OCI-LY3 (cell line): ENCODE data around the gene SLC26A8.

ENCODE experiments used
- EZH2phosphoT487 ChIP-seq: fragments of 200-600 bp; shearing (Covaris generic); IDR thresholded peaks from 2 replicates; pipeline ENCODE4 v1.6.1; 2018; ENCODE audit warnings: antibody characterized with exemption, mixed run types, low read depth
- TF ChIP-seq, protein P1 (sequence below): fragments of 200-600, 300-600 bp; sonication (generic); IDR thresholded peaks from 2 replicates; pipeline ENCODE4 v1.5.1; 2014; ENCODE audit warnings: antibody characterized with exemption, low read length, low read depth

- TF ChIP-seq, protein P1, sequence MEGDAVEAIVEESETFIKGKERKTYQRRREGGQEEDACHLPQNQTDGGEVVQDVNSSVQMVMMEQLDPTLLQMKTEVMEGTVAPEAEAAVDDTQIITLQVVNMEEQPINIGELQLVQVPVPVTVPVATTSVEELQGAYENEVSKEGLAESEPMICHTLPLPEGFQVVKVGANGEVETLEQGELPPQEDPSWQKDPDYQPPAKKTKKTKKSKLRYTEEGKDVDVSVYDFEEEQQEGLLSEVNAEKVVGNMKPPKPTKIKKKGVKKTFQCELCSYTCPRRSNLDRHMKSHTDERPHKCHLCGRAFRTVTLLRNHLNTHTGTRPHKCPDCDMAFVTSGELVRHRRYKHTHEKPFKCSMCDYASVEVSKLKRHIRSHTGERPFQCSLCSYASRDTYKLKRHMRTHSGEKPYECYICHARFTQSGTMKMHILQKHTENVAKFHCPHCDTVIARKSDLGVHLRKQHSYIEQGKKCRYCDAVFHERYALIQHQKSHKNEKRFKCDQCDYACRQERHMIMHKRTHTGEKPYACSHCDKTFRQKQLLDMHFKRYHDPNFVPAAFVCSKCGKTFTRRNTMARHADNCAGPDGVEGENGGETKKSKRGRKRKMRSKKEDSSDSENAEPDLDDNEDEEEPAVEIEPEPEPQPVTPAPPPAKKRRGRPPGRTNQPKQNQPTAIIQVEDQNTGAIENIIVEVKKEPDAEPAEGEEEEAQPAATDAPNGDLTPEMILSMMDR, result no peak
- no peak for TF ChIP-seq EZH2phosphoT487
Measured at GRCh38 chr6:36038120-36038876, 13.9 kb upstream of the SLC26A8 start.
